OCI-LY1 (cell line): ENCODE measurements around the gene SMAP1.
"Not testable (repeated sequence)": the region's sequence is repeated elsewhere in the genome, so short reads cannot be mapped to it uniquely, and the experiment has no call there.

ENCODE experiments used
- EZH2 ChIP-seq: fragments of 200-600 bp; sonication (generic), shearing (Covaris generic); IDR thresholded peaks from 2 replicates; pipeline ENCODE4 v1.8.0; 2017; ENCODE audit warnings: borderline replicate concordance, mixed run types, mild to moderate bottlenecking, antibody characterized with exemption, low read length, moderate library complexity, mixed read lengths
- TF ChIP-seq, protein P1 (sequence below): fragments of 200-600 bp; sonication (generic), shearing (Covaris generic); IDR thresholded peaks from 2 replicates; pipeline ENCODE4 v1.5.1; 2017; ENCODE audit warnings: mild to moderate bottlenecking, antibody characterized with exemption, low read length, moderate library complexity, mixed read lengths

DNA sequence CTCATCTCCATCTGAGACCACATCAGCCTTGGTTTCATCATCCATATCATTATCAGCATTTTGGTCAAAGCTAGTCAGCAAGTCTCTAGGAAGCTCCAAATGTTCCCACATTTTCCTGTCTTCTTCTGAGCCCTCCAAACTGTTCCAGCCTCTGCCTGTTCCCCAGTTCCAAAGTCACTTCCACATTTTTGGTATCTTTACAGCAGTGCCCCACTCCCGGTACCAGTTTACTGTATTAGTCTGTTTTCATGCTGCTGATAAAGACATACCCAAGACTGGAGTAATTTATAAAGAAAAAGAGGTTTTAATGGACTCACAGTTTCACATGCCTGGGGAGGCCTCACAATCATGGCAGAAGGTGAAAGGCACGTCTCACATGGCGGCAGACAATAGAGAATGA lies 74.8 kb downstream of the SMAP1 start:
- TF ChIP-seq EZH2, result not testable (repeated sequence)
- TF ChIP-seq, protein P1, sequence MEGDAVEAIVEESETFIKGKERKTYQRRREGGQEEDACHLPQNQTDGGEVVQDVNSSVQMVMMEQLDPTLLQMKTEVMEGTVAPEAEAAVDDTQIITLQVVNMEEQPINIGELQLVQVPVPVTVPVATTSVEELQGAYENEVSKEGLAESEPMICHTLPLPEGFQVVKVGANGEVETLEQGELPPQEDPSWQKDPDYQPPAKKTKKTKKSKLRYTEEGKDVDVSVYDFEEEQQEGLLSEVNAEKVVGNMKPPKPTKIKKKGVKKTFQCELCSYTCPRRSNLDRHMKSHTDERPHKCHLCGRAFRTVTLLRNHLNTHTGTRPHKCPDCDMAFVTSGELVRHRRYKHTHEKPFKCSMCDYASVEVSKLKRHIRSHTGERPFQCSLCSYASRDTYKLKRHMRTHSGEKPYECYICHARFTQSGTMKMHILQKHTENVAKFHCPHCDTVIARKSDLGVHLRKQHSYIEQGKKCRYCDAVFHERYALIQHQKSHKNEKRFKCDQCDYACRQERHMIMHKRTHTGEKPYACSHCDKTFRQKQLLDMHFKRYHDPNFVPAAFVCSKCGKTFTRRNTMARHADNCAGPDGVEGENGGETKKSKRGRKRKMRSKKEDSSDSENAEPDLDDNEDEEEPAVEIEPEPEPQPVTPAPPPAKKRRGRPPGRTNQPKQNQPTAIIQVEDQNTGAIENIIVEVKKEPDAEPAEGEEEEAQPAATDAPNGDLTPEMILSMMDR, result not testable (repeated sequence)
